Cardiac septum (tissue), 1 donor: Measurements from ENCODE around the gene PNMA8C. TPM values are rescaled to one million over a fixed set of nuclear protein-coding genes. Genes with fewer than 3 reads are reported as not detected.
A peak's percentile ranks its signal among the peaks of the same experiment; 100 is the strongest.

Source experiments
- DNase-seq: peaks from one replicate; pipeline ENCODE4 v3.0.0-alpha.2; 2020; ENCODE audit warnings: low spot score
- intact Hi-C: fragments of 100-400 bp; cut with DNase I; formaldehyde crosslinking; loops from one replicate; pipeline ENCODE4 v1.14.0; 2022
- long read RNA-seq: library from polyadenylated mRNA; unstranded; transcript quantifications from one replicate; pipeline ENCODE4 v2.0.0, GENCODE V29; 2021
- total RNA-seq: library from RNA; stranded (reverse); fragmentation: NEBNext Ultra II Directional; extraction: Animal tissue kit (Norgen Biotek cat#: 25700); gene quantifications from one replicate; pipeline ENCODE4 v1.2.1, GENCODE V29; 2021
- donor health status: DM: no; HTN: no; CAD: no.

The PNMA8C gene
- 0.16 TPM for total RNA-seq
- long read RNA-seq = 0 reads

DNA sequence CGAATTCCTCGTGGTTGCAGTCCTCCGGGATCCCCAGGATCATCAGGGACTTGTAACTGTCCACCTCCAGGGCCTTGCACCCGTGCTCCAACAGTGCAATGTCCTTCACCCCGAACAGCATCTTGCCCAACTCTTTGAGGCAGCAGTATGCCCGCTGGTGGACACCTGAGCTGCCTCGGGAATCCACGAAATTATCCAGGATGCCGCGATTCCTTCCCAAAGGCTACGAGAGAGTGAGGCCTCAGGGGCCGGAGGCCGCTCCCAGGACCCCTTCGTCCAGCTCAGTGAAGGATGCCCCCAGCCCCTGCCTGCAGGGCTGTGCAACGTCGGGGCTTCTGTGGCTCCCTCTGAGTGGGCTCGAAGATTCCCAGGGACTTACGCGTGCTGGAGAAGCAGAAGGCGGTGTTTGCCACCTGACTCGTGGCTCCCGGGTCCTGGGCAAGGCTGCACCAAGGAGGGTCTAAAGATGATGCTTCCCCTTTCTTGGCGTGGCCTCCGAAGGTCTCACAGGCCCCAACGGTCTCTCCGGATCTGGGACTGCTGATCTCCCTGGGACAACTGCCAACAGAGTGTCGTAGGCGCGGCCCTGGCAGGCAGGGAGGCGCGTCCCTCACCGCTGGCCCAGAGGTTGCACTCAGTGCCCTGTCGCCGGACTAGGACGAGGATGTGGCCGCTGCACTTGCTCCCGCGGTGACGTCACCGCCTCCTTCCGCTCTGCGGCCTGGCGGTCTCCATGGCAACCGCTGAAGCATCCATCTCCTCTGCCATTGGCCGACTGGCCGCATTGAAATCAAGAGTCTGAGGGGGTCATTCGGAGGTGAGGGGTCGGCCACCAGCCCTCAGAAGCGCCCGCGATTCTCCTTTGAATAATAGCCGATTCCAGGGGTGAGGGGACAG is at the start of gene PNMA8C:
TSS of gene PNMA8C (minus strand) at position 698 of the 897 bp plus-strand sequence. CDS start at position 121, 577 bp downstream.
- peak; percentile 88 for DNase-seq
- intact Hi-C loops = no loop called here

DNA sequence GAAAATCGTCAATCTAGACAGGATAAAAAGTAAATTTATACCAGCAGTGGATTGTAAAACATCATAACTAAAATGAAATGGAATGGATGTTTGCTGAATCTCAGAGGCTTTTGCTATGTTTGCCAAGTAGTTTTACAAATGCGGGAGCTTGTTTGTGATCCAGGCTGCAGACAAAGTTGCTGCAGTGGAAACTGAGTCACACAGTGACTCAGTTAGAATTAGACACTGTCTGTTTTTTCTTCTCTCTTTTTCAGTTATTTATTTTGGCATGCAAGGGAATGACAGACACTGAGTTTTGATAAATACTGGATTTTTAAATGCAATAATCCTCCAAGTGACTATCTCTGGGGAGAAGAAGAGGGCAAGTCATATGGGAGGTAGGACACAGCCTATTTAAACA is 47.2 kb upstream of the PNMA8C start:
- no peak for DNase-seq
- intact Hi-C loops = no loop called here

DNA sequence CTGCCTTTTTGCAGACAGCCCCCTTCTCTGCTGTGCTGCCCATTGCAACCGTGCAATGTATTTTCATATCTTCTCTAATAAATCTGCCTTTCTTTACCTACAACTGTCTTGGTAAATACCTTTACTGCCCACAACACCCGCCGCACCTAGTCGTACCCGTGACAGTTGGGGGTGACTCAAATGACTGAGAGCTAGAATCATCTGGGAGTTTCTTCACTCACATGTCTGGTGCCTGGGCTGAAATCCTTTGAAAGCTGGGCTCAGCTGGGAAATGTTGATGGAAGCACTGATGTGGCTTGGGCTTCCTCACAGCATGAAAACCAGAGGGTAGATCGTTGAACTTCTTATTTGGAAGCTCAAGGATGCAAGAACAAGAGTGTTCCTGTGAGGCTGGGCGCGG is 45.5 kb upstream of the PNMA8C start:
- DNase-seq = peak; percentile 29
- intact Hi-C loops = no loop called here

GRCh38 chr19:46472592-46472991 is 43.9 kb upstream of the PNMA8C start:
- intact Hi-C loops = no loop called here
- DNase-seq = peak; percentile 36

DNA sequence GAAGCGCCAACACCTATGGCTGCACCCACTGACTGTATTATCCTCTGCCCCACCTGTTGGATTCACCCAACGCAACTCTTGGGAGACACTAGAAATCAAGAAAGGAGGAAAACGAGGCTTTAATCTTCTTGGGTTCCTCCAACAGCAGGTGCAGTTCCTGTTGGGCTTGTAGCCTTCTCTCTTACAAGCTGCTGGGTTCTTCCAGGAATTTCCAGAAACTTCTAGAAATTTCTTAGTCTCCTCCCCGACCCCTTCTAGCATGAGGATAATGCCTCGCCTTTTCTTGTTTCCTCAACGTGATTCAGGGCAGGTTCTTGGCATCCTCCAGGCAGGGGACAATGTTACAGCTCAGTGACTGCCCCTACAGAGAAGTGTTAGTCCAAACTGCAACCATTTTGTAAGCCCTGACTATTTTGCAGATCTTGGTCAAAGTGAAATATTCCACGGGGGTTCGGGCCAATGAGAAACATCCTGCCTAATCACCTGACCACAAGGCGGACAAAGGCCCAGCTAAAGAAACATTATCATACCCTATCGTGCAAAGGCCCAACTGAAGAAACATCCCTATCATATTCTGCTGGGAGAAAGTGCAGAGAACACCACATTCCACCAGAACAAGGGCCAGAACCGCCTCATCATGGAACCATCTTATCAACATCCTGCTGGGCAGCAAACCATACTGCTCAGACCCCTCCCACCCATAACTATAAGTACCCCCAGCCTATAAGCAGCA is 43.2 kb upstream of the PNMA8C start:
- peak; percentile 49 for DNase-seq
- intact Hi-C loops = loop anchor here (2.0 kb wide), 1 partner anchor 55 kb away; no protein-coding TSS in a partner anchor

DNA sequence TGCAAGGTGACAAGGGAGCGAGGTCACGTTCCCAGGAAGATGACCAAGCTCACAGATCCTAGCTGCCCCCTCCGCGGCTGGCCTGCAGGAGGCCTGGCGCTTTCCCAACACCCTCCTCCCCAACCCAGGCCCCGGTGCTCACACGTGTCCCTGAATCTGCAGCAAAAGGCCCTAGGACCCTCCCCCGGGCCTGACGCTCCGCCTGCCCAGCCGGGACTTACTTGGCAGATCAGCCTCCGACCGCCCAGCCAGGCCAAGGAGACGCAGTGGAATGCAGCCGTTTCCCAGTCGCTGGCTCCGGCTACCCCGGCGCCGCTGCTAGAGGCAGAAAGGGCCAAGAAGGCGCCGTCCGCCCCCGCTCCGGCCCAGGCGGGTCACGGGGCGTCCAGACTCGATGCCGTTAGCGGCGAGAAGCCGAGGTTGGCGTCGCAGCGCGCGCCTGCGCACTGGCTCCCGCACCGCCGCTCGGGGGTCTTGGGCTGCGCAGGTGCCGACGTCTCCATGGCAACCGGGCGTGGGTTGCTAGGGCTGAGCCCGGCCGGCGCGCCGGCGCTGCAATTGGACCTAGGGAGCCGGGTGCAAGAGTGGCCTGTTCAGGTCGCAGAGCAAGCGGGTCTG is 42.5 kb upstream of the PNMA8C start, which contains the start of gene PNMA8A:
TSS of gene PNMA8A (minus strand) at position 448 of the 618 bp plus-strand sequence. CDS start 528 bp downstream, outside the sequence.
- peak; percentile 78 for DNase-seq
- intact Hi-C loops = loop anchor here (2.0 kb wide), 1 partner anchor 54 kb away; no protein-coding TSS in a partner anchor

GRCh38 chr19:46470376-46470775 is 41.6 kb upstream of the PNMA8C start:
- intact Hi-C loops = loop anchor here (2.0 kb wide), 1 partner anchor 54 kb away; no protein-coding TSS in a partner anchor
- peak; percentile 44 for DNase-seq

- intact Hi-C loops = loop anchor here (2.0 kb wide), 1 partner anchor 53 kb away; no protein-coding TSS in a partner anchor
- DNase-seq = no peak
Observed at GRCh38 chr19:46469541-46470185, 40.9 kb upstream of the PNMA8C start.

DNA sequence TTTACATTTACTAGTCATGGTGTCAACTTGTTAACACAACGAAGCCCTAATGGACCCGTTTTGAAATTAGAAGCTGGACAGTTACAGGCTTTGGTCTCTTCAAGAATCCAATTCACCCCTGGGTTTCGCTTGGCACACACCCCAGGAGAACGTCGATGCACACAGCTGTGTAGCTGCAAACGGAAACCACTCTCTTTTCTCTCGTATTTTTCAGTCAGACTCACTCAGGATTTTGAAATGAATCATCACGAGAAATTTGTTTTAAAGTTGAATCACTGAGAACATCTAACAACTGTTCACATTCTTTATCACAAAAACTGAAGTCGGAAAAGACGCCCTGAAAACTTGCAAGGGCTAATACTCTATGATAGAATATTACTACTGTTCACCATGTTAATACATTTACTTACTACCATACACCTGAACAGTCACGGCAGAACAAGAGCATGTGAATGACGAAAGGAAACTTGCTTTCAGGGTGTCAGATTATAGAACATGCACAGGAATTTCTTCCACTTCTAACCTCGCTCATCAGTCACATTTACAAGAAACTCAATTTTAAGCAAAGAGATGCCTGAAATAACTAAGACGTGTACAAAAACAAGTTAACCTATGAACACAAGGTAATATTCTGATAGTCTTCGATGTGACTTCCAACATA is 37.9 kb upstream of the PNMA8C start:
- DNase-seq = peak; percentile 69
- intact Hi-C loops = no loop called here

GRCh38 chr19:46463516-46463915 is 34.8 kb upstream of the PNMA8C start:
- intact Hi-C loops = no loop called here

GRCh38 chr19:46461537-46461936 is 32.8 kb upstream of the PNMA8C start:
- intact Hi-C loops = no loop called here
- peak; percentile 2 for DNase-seq

More at GRCh38 chr19:46463516-46463915, 34.8 kb upstream of the PNMA8C start:
- DNase-seq = peak; percentile 19

DNA sequence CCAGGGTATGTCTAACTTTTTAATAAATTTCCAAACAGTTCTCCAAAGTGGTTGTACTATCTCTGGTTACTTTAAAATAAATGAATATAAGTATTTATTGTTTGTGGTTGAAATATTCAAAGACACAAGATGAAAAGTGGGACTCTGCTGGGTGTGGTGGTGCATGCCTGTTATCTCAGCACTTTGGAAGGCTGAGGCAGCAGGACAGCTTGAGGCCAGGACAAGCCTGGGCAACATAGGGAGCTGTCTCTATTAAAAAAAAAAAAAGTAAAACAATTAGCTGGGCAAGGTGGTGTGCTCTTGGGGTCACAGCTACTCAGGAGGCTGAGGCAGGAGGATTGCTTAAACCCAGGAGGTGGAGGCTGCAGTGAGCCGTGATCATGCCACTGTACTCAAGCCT is 32.2 kb upstream of the PNMA8C start:
- no peak for DNase-seq
- intact Hi-C loops = no loop called here

- DNase-seq = no peak
- intact Hi-C loops = no loop called here
Observed at GRCh38 chr19:46460055-46460454, 31.3 kb upstream of the PNMA8C start.

DNA sequence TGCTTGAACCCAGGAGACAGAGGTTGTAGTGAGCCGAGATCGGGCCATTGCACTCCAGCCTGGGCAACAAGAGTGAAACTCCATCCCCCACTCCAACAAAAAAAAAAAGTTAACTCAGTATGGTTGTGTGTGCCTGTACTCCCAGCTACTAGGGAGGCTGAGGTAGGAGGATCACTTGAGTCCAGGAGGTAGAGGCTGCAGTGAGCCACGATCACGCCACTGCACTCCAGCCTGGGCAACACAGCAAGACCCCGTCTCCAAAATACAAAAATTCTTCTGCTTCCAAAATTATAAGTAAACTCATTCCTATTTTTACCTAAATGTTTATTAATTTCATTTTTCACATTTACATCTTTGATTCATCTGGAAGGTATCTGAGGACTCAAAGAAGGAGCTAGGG is 28.2 kb upstream of the PNMA8C start:
- DNase-seq = no peak
- intact Hi-C loops = no loop called here

DNA sequence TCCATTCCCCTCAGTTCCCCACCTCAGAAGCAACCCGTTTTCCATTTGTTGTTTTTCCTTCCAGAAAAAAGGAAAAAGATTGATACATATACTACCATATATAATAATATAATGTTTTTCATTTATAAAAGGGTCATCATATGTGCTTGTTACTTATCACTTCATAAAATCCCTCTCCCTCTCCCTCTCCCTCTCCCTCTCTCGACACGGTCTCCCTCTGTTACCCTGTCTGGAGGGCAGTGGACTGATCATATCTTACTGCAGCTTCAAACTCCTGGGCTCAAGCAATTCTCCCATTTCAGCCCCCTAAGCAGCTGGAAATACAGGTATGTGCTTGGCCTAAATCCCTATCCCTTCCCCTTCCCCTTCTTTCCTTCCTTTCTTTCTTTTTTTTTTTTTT is 25.5 kb upstream of the PNMA8C start:
- no peak for DNase-seq
- intact Hi-C loops = no loop called here

- intact Hi-C loops = no loop called here
- DNase-seq = no peak
Observed at GRCh38 chr19:46453661-46454060, 24.9 kb upstream of the PNMA8C start.

DNA sequence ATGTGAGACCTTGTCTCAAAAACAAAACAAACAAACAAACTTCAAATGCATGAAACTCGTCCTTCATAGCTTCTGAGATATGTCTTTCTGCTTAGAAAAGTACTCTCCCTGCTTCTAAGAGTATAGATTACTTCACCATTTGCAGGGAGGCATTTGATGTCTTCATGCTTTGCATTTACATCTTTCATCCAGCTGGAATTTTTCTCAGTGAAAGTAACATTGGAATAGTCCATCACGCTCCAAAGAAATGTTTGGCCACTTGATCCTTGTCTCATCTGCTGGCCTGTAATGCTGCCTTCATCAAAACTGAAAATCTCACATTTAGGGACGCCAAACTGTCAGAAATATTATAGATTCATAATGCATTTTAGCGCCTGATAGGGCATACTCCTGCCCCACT is 23.4 kb upstream of the PNMA8C start:
- intact Hi-C loops = no loop called here
- DNase-seq = no peak

- DNase-seq = no peak
- intact Hi-C loops = no loop called here
Observed at GRCh38 chr19:46451352-46451751, 22.6 kb upstream of the PNMA8C start.

- intact Hi-C loops = no loop called here
- DNase-seq = no peak
Observed at GRCh38 chr19:46450737-46451136, 22.0 kb upstream of the PNMA8C start.
